Stimulated activated memory B cell treated with anti-CD40 and anti-IgM and Interleukin-4, amounts not matched to agents 10 μg/mL and 1 μg/mL and 100 μg/mL, for 72 hours (primary cell): ENCODE results near the gene ARHGAP26.
"Not testable (repeated sequence)": the region's sequence is repeated elsewhere in the genome, so short reads cannot be mapped to it uniquely, and the experiment has no call there.

Experiments used
- ATAC-seq: fragments of 150-1000 bp; cut with Tn5 transposase; 2 replicates; pipeline ENCODE4 v1.10.0; 2021
- H3K27ac Mint-ChIP-seq: one replicate; pipeline ENCODE4 v1.8.0; 2022; ENCODE audit warnings: mild to moderate bottlenecking, mixed read lengths
- H3K27me3 Mint-ChIP-seq: one replicate; pipeline ENCODE4 v1.8.0; 2022; ENCODE audit warnings: mixed read lengths
- H3K36me3 Mint-ChIP-seq: one replicate; pipeline ENCODE4 v1.8.0; 2022; ENCODE audit warnings: mixed read lengths
- H3K4me1 Mint-ChIP-seq: one replicate; pipeline ENCODE4 v1.8.0; 2022; ENCODE audit warnings: mixed read lengths
- H3K4me3 Mint-ChIP-seq: one replicate; pipeline ENCODE4 v1.8.0; 2022; ENCODE audit warnings: mild to moderate bottlenecking, moderate library complexity, mixed read lengths
- H3K9me3 Mint-ChIP-seq: one replicate; pipeline ENCODE4 v1.8.0; 2022; ENCODE audit warnings: mixed read lengths

The ARHGAP26 gene

GRCh38 chr5:142990073-142990472, 219.9 kb downstream of the ARHGAP26 start:
- Mint-ChIP-seq H3K36me3 (peaks cover 31% of the 10 kb centered on the region), H3K9me3 (peaks cover 12% of the 10 kb centered on the region)
- not testable (repeated sequence) for H3K4me1 Mint-ChIP-seq, ATAC-seq, H3K27me3 Mint-ChIP-seq, H3K4me3 Mint-ChIP-seq, H3K27ac Mint-ChIP-seq

DNA sequence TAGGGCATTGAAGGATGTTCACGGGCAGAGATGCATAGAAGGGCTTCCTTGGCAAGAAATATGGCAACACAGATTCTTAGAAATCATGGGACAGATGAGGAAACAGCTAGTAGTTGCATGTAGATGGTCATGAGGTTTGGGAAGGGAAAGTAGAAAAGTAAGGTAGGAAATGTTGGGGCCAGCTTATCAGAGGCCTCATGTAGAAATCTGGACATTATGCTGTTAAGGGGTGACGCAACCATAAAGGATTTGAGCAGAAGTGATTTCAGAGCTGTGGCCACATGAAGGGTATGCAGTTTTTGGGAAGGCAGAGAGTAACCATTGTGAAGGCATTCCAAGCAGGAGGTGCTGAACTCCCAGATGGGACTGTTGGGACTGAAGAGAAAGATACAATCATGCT, 224.0 kb downstream of the ARHGAP26 start:
- peaks cover 28% of the 10 kb centered on the region for H3K36me3 Mint-ChIP-seq
- no peak for ATAC-seq
- H3K27me3 Mint-ChIP-seq = no peaks in the 10 kb centered on the region
- H3K27ac Mint-ChIP-seq = no peak overlapping the region
- H3K4me1 Mint-ChIP-seq = peaks cover 23% of the 10 kb centered on the region
- H3K4me3 Mint-ChIP-seq = no peak overlapping the region
- peaks cover 3% of the 10 kb centered on the region for H3K9me3 Mint-ChIP-seq

- H3K27ac Mint-ChIP-seq, H3K4me3 Mint-ChIP-seq, ATAC-seq, H3K9me3 Mint-ChIP-seq, H3K27me3 Mint-ChIP-seq: not testable (repeated sequence)
- peaks cover 26% of the 10 kb centered on the region for H3K4me1 Mint-ChIP-seq
- peaks cover 14% of the 10 kb centered on the region for H3K36me3 Mint-ChIP-seq
These were observed 225.4 kb downstream of the ARHGAP26 start for GRCh38 chr5:142995621-142996020.

DNA sequence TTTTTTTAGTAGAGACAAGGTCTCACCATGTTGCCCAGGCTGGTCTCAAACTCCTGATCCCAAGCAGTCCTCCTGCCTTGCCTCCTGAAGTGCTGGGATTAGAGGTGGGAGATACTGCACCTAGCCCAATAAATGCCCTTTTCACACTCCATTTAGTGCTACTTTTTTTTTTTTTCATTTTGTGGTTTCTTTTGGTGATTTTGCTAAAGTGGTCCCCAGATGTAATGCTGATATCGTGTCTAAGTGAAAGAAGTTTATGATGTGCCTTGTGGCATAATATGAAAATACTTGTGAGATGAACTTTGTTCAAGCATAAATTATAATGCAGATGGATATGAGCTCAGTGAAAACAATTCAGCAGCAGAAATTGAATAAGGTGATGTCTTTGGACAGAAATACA, 227.4 kb downstream of the ARHGAP26 start:
- no peak for ATAC-seq
- no peaks in the 10 kb centered on the region for H3K27me3 Mint-ChIP-seq
- no peak overlapping the region for H3K4me3 Mint-ChIP-seq
- peaks cover 37% of the 10 kb centered on the region for H3K4me1 Mint-ChIP-seq
- H3K36me3 Mint-ChIP-seq = peaks cover 7% of the 10 kb centered on the region
- peak overlapping the region; percentile 26 for H3K27ac Mint-ChIP-seq
- H3K9me3 Mint-ChIP-seq = peaks cover 2% of the 10 kb centered on the region

- peak; percentile 48 for ATAC-seq
- peak overlapping the region; percentile 19 for H3K4me3 Mint-ChIP-seq
- H3K9me3 Mint-ChIP-seq = peaks cover 2% of the 10 kb centered on the region
- H3K36me3 Mint-ChIP-seq = peaks cover 7% of the 10 kb centered on the region
- peak overlapping the region; percentile 80 for H3K27ac Mint-ChIP-seq
- H3K27me3 Mint-ChIP-seq = no peaks in the 10 kb centered on the region
- H3K4me1 Mint-ChIP-seq = peaks cover 46% of the 10 kb centered on the region
These were observed 228.3 kb downstream of the ARHGAP26 start for GRCh38 chr5:142998316-142999020.

- not testable (repeated sequence) for ATAC-seq, H3K36me3 Mint-ChIP-seq, H3K9me3 Mint-ChIP-seq, H3K4me3 Mint-ChIP-seq, H3K27me3 Mint-ChIP-seq
- H3K4me1 Mint-ChIP-seq = peaks cover 61% of the 10 kb centered on the region
- peak overlapping the region; percentile 82 for H3K27ac Mint-ChIP-seq
These were observed 230.4 kb downstream of the ARHGAP26 start for GRCh38 chr5:143000551-143000950.

DNA sequence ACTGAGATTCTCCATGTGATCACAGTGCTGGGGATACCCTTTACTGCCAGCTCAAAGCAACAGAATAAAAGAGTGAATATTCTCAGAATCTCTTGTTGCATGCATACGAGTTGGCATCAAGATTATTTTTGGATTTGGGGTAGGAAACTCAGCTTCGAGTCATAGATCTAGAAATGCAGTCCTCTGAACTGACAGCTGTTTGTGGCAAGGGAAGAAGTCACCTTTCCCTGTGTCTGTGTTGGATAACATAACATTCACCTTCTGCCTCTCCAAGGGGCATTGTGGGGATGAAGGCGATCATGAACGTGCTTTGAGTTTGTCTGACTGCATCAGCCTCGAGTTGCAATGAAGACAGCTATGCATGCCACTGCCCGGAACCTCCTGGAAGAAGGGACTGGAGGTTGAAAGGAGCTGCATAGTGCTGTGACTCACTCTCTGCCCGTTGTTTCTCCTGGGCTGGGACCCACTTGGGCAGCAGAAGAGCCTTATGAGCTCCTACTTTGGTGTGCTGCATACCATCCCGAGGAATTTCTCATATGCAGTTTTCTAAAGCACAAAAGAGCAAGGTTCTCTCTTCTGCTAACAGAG, 231.7 kb downstream of the ARHGAP26 start:
- Mint-ChIP-seq H3K4me1 (peaks cover 57% of the 10 kb centered on the region), H3K4me3 (no peak overlapping the region), H3K9me3 (peaks cover 2% of the 10 kb centered on the region), H3K27me3 (no peaks in the 10 kb centered on the region), H3K36me3 (no peaks in the 10 kb centered on the region), H3K27ac (peak overlapping the region; percentile 82)
- ATAC-seq = no peak

- Mint-ChIP-seq H3K4me3 (peak overlapping the region; percentile 15), H3K36me3 (no peaks in the 10 kb centered on the region), H3K4me1 (peaks cover 57% of the 10 kb centered on the region), H3K27ac (peak overlapping the region; percentile 82), H3K27me3 (no peaks in the 10 kb centered on the region), H3K9me3 (peaks cover 2% of the 10 kb centered on the region)
- peak; percentile 92 for ATAC-seq
These were observed 232.5 kb downstream of the ARHGAP26 start for GRCh38 chr5:143002459-143003327.

- Mint-ChIP-seq H3K4me3 (peak overlapping the region; percentile 15), H3K9me3 (peaks cover 2% of the 10 kb centered on the region), H3K36me3 (no peaks in the 10 kb centered on the region), H3K27me3 (no peaks in the 10 kb centered on the region), H3K27ac (peak overlapping the region; percentile 82), H3K4me1 (peaks cover 58% of the 10 kb centered on the region)
- no peak for ATAC-seq
These were observed 233.1 kb downstream of the ARHGAP26 start for GRCh38 chr5:143003328-143003636.

DNA sequence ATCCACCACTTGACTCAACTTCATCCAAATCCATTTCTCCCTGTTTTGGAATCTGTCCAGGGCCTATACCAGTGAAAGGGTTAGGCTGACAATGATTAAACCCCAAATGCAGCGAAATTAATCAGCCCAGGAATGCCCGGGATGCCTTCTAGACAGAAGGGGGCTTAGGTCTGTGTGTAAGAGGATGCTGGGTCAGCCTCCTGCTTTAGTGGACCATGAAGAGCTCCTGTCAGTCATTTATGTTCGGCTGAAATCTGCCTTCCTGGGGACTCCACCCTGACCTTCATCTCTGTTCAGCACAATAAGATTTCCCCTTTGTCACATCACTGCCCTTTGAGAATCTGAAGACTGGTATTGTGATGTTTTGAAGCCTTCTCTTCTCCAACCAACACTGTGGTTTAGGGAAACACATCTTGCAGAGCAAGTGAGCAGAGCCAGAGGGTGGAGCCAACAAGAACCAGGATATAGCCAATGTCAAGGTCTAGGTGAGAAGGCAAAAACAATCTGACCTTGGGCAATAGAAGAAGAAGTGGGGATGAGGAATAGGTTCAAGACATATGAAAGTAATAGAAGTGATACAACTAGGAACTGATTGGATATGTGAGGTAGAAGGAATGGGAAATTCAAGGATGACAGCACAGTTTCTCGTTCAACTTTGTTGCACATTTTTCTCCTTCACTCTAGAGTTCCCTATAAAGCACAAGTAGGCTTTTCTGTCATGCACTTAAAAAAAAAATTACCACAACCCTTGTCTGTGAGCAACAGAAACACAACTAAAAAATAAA, 234.4 kb downstream of the ARHGAP26 start:
- Mint-ChIP-seq H3K27ac (peak overlapping the region; percentile 61), H3K4me1 (peaks cover 58% of the 10 kb centered on the region), H3K4me3 (no peak overlapping the region), H3K27me3 (no peaks in the 10 kb centered on the region), H3K9me3 (peaks cover 2% of the 10 kb centered on the region), H3K36me3 (no peaks in the 10 kb centered on the region)
- peak; percentile 64 for ATAC-seq

GRCh38 chr5:143006501-143006900, 236.3 kb downstream of the ARHGAP26 start:
- H3K27ac Mint-ChIP-seq = peak overlapping the region; percentile 25
- H3K9me3 Mint-ChIP-seq = no peaks in the 10 kb centered on the region
- H3K4me1 Mint-ChIP-seq = peaks cover 54% of the 10 kb centered on the region
- no peaks in the 10 kb centered on the region for H3K27me3 Mint-ChIP-seq
- no peak overlapping the region for H3K4me3 Mint-ChIP-seq
- no peak for ATAC-seq
- no peaks in the 10 kb centered on the region for H3K36me3 Mint-ChIP-seq

DNA sequence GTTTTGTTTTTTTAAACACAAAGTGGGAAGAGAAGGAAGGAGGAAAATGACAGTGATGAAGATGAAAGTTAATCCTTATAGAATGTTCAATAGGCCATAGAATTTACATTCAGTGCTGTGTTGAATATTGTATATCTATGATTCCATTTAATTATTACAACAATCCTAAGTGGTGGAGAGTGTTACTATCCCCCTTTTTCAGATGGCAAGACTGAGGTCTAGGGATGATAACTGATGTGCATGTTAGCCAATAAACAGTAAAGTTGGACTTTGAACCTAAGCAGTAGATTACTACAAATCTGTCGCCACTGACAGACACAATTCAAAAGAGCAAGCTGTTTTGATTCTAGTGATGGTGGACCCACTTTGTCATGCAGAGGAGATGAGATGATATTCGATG, 237.9 kb downstream of the ARHGAP26 start:
- H3K36me3 Mint-ChIP-seq = no peaks in the 10 kb centered on the region
- H3K4me1 Mint-ChIP-seq = peaks cover 44% of the 10 kb centered on the region
- H3K27ac Mint-ChIP-seq = peak overlapping the region; percentile 74
- no peaks in the 10 kb centered on the region for H3K27me3 Mint-ChIP-seq
- ATAC-seq = no peak
- H3K9me3 Mint-ChIP-seq = no peaks in the 10 kb centered on the region
- H3K4me3 Mint-ChIP-seq = no peak overlapping the region

- peak; percentile 92 for ATAC-seq
- H3K4me1 Mint-ChIP-seq = peaks cover 35% of the 10 kb centered on the region
- peak overlapping the region; percentile 6 for H3K4me3 Mint-ChIP-seq
- peak overlapping the region; percentile 74 for H3K27ac Mint-ChIP-seq
- no peaks in the 10 kb centered on the region for H3K36me3 Mint-ChIP-seq
- H3K9me3 Mint-ChIP-seq = no peaks in the 10 kb centered on the region
- no peaks in the 10 kb centered on the region for H3K27me3 Mint-ChIP-seq
These were observed 238.8 kb downstream of the ARHGAP26 start for GRCh38 chr5:143008809-143009521.

DNA sequence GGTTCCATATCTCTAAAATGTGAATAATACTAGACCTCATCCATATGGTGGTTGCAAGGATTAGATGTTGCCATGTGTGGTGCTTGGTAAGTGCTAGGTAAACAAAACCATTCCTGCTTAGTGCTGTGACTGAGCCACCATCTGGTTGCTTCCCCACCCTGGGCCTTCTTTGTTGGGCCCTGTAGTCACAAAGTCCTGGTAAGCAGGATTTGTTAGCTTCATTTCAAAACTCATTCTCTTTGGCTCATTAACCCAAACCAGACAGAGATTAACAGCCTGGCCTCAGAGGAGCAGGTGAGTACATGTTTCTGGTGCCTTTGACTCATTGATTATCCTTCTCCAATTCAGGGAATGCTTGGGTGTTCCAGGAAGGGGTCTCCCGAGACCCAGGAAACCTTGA, 240.2 kb downstream of the ARHGAP26 start:
- no peaks in the 10 kb centered on the region for H3K27me3 Mint-ChIP-seq
- no peak for ATAC-seq
- H3K4me3 Mint-ChIP-seq = no peak overlapping the region
- H3K4me1 Mint-ChIP-seq = peaks cover 24% of the 10 kb centered on the region
- peak overlapping the region; percentile 74 for H3K27ac Mint-ChIP-seq
- no peaks in the 10 kb centered on the region for H3K9me3 Mint-ChIP-seq
- H3K36me3 Mint-ChIP-seq = no peaks in the 10 kb centered on the region
